ENCODE measurements around the gene LYVE1.

Gene LYVE1

GRCh38 chr11:10522276-10522675 lies 46.2 kb downstream of the LYVE1 start:
- no peak overlapping the region for H3K27ac ChIP-seq (ENCODE audit: low read length)
- H3K27me3 ChIP-seq (replicated peaks; ENCODE audit: insufficient read depth, low read length): no peaks in the 10 kb centered on the region
- H2AFZ ChIP-seq (ENCODE audit: low read length): no peak overlapping the region
- no peaks in the 10 kb centered on the region for H3F3A ChIP-seq (ENCODE audit: insufficient read depth, low read length)
- H3K9me3 ChIP-seq (replicated peaks; ENCODE audit: insufficient read depth, low read length): no peaks in the 10 kb centered on the region
- H3K4me2 ChIP-seq (ENCODE audit: low read depth, low read length): no peak overlapping the region
- H3K79me2 ChIP-seq (ENCODE audit: low read length): no peaks in the 10 kb centered on the region
- H3K36me3 ChIP-seq (replicated peaks; ENCODE audit: insufficient read depth, low read length): no peaks in the 10 kb centered on the region
- H4K20me1 ChIP-seq (ENCODE audit: insufficient read depth, low read length): no peaks in the 10 kb centered on the region
- H3K9me2 ChIP-seq (replicated peaks; ENCODE audit: insufficient read depth, low read length): no peaks in the 10 kb centered on the region
- TF ChIP-seq EZH2phosphoT487 (IDR thresholded peaks at IDR 0.05; ENCODE audit: low read length): no peak
- TF ChIP-seq CTCF (IDR thresholded peaks at IDR 0.05; ENCODE audit: low read length): no peak
- TF ChIP-seq EZH2 (optimal IDR thresholded peaks at IDR 0.05; ENCODE audit: low read depth, low read length): no peak
- 0 out of 2 replicates have a peak, but pooled peaks cover 3% of the 10 kb centered on the region for H3K4me1 ChIP-seq (ENCODE audit: low read length)
- H3K4me3 ChIP-seq (ENCODE audit: low read length): no peak overlapping the region
- no peak overlapping the region for H3K9ac ChIP-seq (ENCODE audit: low read length)
- no peak for DNase-seq

GRCh38 chr11:10520562-10520961 lies 47.9 kb downstream of the LYVE1 start:
- Histone ChIP-seq H3K9me2 (replicated peaks; ENCODE audit: insufficient read depth, low read length) (no peaks in the 10 kb centered on the region), H3K4me3 (ENCODE audit: low read length) (no peak overlapping the region), H3F3A (ENCODE audit: insufficient read depth, low read length) (no peaks in the 10 kb centered on the region), H3K36me3 (replicated peaks; ENCODE audit: insufficient read depth, low read length) (no peaks in the 10 kb centered on the region), H3K9ac (ENCODE audit: low read length) (no peak overlapping the region), H3K27ac (ENCODE audit: low read length) (no peak overlapping the region), H2AFZ (ENCODE audit: low read length) (no peak overlapping the region), H4K20me1 (ENCODE audit: insufficient read depth, low read length) (no peaks in the 10 kb centered on the region), H3K4me2 (ENCODE audit: low read depth, low read length) (no peak overlapping the region), H3K9me3 (replicated peaks; ENCODE audit: insufficient read depth, low read length) (no peaks in the 10 kb centered on the region), H3K79me2 (ENCODE audit: low read length) (no peaks in the 10 kb centered on the region), H3K4me1 (ENCODE audit: low read length) (no peaks in the 10 kb centered on the region), H3K27me3 (replicated peaks; ENCODE audit: insufficient read depth, low read length) (no peaks in the 10 kb centered on the region)
- no peak for DNase-seq
- TF ChIP-seq CTCF (IDR thresholded peaks at IDR 0.05; ENCODE audit: low read length): no peak
- no peak for TF ChIP-seq EZH2phosphoT487 (IDR thresholded peaks at IDR 0.05; ENCODE audit: low read length)
- TF ChIP-seq EZH2 (optimal IDR thresholded peaks at IDR 0.05; ENCODE audit: low read depth, low read length): no peak

- H3K4me1 ChIP-seq (ENCODE audit: low read length): 0 out of 2 replicates have a peak, but pooled peaks cover 3% of the 10 kb centered on the region
Observed at GRCh38 chr11:10519630-10520029, 48.8 kb downstream of the LYVE1 start.

More at GRCh38 chr11:10519630-10520029, 48.8 kb downstream of the LYVE1 start:
- H2AFZ ChIP-seq (ENCODE audit: low read length): no peak overlapping the region
- no peak overlapping the region for H3K9ac ChIP-seq (ENCODE audit: low read length)
- H4K20me1 ChIP-seq (ENCODE audit: insufficient read depth, low read length): no peaks in the 10 kb centered on the region
- no peaks in the 10 kb centered on the region for H3K36me3 ChIP-seq (replicated peaks; ENCODE audit: insufficient read depth, low read length)
- no peak overlapping the region for H3K4me3 ChIP-seq (ENCODE audit: low read length)
- DNase-seq: no peak
- no peaks in the 10 kb centered on the region for H3F3A ChIP-seq (ENCODE audit: insufficient read depth, low read length)
- no peak overlapping the region for H3K4me2 ChIP-seq (ENCODE audit: low read depth, low read length)
- H3K79me2 ChIP-seq (ENCODE audit: low read length): no peaks in the 10 kb centered on the region
- no peaks in the 10 kb centered on the region for H3K9me3 ChIP-seq (replicated peaks; ENCODE audit: insufficient read depth, low read length)
- no peak overlapping the region for H3K27ac ChIP-seq (ENCODE audit: low read length)
- no peaks in the 10 kb centered on the region for H3K27me3 ChIP-seq (replicated peaks; ENCODE audit: insufficient read depth, low read length)
- no peaks in the 10 kb centered on the region for H3K9me2 ChIP-seq (replicated peaks; ENCODE audit: insufficient read depth, low read length)
- no peak for TF ChIP-seq EZH2 (optimal IDR thresholded peaks at IDR 0.05; ENCODE audit: low read depth, low read length)
- no peak for TF ChIP-seq CTCF (IDR thresholded peaks at IDR 0.05; ENCODE audit: low read length)
- no peak for TF ChIP-seq EZH2phosphoT487 (IDR thresholded peaks at IDR 0.05; ENCODE audit: low read length)

Data from MM.1S (cell line).